Islet of Langerhans (tissue), 1 donor: ENCODE measurements around the gene AGR2.
"Not testable (repeated sequence)": the region's sequence is repeated elsewhere in the genome, so short reads cannot be mapped to it uniquely, and the experiment has no call there.

Experiments
- FAIRE-seq: peaks from one replicate; lab custom pipeline; 2011; peaks lifted over from hg19 to GRCh38; lab: Jason Lieb, UNC

The AGR2 gene

GRCh38 chr7:16804674-16805439 is at the start of gene AGR2:
TSS of gene AGR2 (minus strand) at chr7:16804999. CDS start at chr7:16801796, 3,203 bp downstream.
- FAIRE-seq = no peak

- not testable (repeated sequence) for FAIRE-seq
Observed at GRCh38 chr7:16853189-16853588, 48.4 kb upstream of the AGR2 start.

GRCh38 chr7:16851829-16852228 is 47.0 kb upstream of the AGR2 start:
- no peak for FAIRE-seq

- no peak for FAIRE-seq
Observed at GRCh38 chr7:16850614-16851466, 46.0 kb upstream of the AGR2 start.

- FAIRE-seq = no peak
Observed at GRCh38 chr7:16849296-16850148, 44.7 kb upstream of the AGR2 start.

GRCh38 chr7:16847381-16847860 is 42.6 kb upstream of the AGR2 start:
- no peak for FAIRE-seq

- FAIRE-seq = no peak
Observed at GRCh38 chr7:16846601-16847165, 41.9 kb upstream of the AGR2 start.

- no peak for FAIRE-seq
Observed at GRCh38 chr7:16845746-16846145, 40.9 kb upstream of the AGR2 start.

- no peak for FAIRE-seq
Observed at GRCh38 chr7:16841681-16842080, 36.9 kb upstream of the AGR2 start.

- no peak for FAIRE-seq
Observed at GRCh38 chr7:16840094-16840493, 35.3 kb upstream of the AGR2 start.

GRCh38 chr7:16839646-16840045 is 34.8 kb upstream of the AGR2 start:
- FAIRE-seq = no peak

- no peak for FAIRE-seq
Observed at GRCh38 chr7:16838891-16839290, 34.1 kb upstream of the AGR2 start.

- FAIRE-seq = no peak
Observed at GRCh38 chr7:16838386-16838785, 33.6 kb upstream of the AGR2 start.

- no peak for FAIRE-seq
Observed at GRCh38 chr7:16836481-16836880, 31.7 kb upstream of the AGR2 start.

GRCh38 chr7:16833373-16833772 is 28.6 kb upstream of the AGR2 start:
- no peak for FAIRE-seq

GRCh38 chr7:16826060-16826459 is 21.3 kb upstream of the AGR2 start:
- no peak for FAIRE-seq

- FAIRE-seq = no peak
Observed at GRCh38 chr7:16822029-16822428, 17.2 kb upstream of the AGR2 start.

- FAIRE-seq = no peak
Observed at GRCh38 chr7:16818732-16819131, 13.9 kb upstream of the AGR2 start.

- FAIRE-seq = no peak
Observed at GRCh38 chr7:16817536-16817935, 12.7 kb upstream of the AGR2 start.

- no peak for FAIRE-seq
Observed at GRCh38 chr7:16816824-16817223, 12.0 kb upstream of the AGR2 start.

GRCh38 chr7:16815001-16815400 is 10.2 kb upstream of the AGR2 start:
- FAIRE-seq = no peak

GRCh38 chr7:16813232-16813616 is 8.4 kb upstream of the AGR2 start:
- no peak for FAIRE-seq
